COLO668 (cell line): Measurements from ENCODE around the gene WDR70.
"Not testable (repeated sequence)": the region's sequence is repeated elsewhere in the genome, so short reads cannot be mapped to it uniquely, and the experiment has no call there.

Experiments used
- DNase-seq: peaks from one replicate; lab custom pipeline; 2025; ENCODE audit not compliant: unreplicated experiment; lab: John Stamatoyannopoulos, UW

The WDR70 gene

DNA sequence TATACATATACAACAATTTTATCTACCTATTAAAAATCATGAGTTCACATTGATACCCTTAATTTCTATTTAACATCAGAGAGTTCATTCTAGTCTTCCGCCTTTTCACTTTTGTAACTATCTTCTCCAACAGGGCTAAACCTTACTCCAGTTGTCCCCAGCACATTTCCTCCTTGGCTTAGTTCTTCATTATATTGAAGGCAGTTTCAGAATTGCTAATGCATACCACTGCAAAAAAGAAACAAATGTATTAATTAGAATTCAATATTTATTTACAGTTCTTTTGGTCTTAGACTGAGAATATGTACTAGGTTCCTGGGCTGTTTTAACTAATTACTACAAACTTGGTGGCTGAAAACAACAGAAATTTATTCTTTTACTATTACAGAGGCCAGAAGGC lies 132.5 kb downstream of the WDR70 start:
- no peak for DNase-seq

DNA sequence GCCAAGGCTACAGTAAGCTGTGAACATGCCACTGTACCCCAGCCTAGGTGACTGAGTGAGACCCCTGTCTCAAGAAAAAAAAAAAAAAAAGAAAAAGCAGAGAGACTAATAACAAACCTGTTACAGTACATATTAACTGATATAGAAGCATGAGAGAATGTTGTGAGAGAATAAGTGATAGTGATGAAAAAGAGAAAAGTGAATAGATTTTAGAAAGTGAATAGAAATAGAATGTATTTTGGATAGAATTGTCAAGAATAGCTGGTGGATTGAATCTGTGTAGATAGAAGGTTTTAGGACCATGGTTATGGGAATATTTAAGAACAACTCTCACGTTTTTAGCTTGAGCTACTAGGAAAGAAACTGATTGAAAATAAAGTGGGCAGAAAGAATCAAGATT lies 135.8 kb downstream of the WDR70 start:
- no peak for DNase-seq

DNA sequence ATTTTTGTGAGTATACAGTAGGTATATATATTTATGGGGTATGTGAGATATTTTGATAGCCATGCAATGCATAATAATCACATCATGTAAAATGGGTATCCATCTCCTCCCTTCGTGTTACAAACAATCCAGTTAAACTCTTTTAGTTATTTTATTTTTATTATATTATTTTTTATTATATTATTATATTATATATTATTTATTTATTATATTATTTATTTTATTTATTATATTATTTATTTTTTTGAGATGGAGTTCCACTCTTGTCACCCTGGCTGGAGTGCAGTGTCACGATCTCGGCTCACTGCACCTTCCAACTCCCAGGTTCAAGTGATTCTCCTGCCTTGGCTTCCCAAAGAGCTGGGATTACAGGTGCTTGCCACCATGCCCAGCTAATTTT lies 138.6 kb downstream of the WDR70 start:
- DNase-seq: no peak

DNA sequence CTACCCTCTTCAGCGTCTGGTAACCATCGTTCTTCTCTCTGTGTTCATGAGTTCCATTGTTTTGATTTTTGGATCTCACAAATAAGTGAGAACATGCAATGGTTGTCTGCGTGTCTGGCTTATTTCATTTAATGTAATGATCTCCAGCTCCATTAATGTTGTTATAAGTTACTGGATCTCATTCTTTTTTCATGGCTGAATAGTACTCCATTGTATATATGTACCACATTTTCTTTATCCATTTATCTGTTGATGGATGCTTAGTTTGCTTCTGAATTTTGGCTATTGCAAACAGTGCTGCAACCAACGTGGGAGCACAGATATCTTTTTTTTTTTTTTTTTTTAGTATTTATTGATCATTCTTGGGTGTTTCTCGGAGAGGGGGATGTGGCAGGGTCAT lies 139.2 kb downstream of the WDR70 start:
- not testable (repeated sequence) for DNase-seq

DNA sequence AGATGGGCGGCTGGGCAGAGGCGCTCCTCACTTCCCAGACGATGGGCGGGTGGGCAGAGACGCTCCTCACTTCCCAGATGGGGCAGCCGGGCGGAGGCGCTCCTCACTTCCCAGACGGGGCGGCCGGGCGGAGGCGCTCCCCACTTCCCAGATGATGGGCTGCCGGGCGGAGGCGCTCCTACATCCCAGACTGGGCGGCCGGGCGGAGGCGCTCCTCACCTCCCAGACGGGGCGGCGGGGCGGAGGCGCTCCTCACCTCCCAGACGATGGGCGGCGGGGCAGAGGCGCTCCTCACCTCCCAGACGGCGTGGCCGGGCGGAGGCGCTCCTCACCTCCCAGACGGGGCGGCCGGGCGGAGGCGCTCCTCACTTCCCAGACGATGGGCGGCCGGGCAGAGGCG lies 140.2 kb downstream of the WDR70 start:
- no peak for DNase-seq

DNA sequence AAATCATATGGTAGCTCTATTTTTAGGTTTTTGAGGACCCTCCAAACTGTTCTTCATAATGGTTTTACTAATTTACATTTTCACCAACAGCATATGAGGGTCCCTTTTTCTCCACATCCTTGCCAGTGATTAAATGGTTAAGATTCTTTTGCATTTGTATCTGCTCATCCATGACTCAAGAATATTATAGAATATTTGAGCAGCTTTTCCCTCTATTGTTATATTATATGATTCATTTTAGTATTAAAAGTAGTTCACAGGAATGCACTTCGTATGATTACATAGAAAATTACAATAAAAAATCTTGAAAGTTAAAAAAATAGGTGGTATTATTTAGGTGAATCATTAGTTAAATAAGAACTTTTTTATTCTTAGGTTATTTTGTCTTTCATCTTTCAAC lies 140.7 kb downstream of the WDR70 start:
- DNase-seq: no peak

DNA sequence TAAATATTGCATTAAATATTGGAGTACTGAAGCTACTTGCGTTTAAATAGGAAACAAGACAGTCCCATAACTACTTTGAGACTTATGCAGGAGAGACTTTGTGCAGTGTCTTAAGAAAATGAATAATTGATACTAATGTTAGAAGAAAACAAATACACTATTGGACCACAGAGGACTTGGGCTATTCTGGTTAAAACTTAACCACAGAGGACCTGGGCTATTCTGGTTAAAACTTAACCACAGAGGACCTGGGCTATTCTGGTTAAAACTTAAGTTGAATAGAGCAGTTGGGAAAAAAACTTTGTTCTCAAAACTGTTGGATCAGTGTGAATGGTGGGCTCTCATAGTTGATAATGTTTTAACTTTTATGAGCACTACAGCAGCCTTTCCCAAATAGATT lies 141.7 kb downstream of the WDR70 start:
- DNase-seq: no peak

DNA sequence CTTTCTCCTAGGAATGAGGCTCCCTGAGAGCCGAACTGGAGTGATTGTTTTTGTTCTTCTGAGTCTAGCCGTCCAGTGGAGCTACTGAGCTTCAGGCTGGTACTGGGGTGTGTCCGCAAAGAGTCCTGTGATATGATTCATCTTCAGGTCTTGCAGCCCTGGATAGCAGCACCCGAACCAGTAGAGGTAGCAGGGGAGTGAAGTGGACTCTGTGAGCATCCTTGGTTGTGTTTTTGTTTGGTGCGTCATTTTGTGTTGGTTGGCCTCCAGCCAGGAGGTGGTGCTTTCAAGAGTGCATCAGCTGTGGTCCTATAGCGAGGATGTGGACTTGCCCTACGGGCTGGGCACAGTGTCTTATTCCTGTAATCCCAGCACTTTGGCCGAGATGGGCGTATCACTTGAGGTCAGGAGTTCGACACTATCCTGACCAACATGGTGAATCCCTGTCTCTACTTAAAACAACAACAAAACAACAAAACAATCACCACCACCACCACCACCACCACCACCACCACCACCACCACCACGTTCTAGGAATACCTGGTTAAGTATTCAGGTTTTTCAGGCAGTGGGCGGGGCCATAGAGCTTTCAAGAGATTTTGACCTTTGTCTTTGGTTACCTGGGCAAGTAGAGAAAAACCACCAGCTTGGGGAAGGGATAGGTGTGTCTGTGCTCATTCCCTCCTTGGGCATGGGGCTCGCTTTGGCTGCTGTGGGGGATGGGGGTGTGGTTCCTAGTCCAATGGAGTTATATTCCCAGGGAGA lies 154.0 kb downstream of the WDR70 start:
- no peak for DNase-seq

DNA sequence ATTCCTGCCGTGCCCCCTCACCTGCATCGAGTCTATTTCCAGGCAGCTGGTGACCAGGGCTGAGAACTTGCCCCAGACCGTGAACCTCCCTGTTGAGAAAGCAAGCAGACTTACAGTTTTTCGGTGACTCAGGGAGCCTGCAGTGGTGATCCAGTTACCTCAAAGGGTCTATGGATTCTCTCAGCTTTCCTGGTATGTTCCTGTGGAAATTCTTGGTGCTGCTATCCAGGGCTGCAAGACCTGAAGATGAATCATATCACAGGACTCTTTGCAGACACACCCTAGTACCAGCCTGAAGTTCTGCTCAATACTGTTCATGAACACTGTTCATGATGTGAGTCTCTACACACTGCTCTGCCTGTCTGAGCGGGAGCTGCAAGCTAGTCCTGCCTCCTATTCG lies 154.7 kb downstream of the WDR70 start:
- no peak for DNase-seq

DNA sequence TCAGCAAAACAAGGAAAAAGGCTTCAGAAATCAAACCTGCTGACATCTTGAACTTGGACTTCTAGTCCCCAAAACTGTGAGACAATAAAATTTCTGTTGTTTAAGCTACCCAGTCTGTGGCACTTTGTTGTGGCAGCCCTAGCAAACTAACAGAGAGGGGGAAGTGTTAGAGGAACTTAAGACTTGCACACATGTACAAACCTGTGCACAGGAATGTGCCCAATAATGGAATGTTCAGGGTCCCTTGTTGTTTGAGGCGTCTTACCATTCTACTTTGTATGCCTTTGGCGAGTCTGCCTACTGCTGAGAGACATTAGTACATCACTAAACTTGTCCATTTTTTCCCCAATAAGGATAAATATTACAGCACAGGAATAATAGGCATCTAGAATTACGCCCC lies 160.3 kb downstream of the WDR70 start:
- no peak for DNase-seq

DNA sequence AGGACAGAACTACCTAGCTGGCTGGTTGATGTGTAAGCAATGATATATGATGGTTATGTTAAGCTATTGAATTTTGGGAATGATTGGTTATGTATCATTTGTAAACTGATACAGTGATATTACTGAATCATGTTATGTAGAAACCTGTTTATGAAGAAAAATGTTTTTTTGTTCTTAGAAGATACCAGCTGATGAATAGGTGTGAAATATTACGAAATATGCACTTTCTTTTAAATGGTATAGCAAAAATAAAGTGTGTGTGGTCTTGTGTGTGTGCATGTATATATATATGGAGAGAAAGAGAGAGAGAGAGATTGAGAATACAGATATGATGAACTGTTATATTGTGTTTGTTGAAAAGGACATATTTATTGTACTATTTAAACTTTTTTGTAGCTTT lies 164.1 kb downstream of the WDR70 start:
- DNase-seq: no peak

DNA sequence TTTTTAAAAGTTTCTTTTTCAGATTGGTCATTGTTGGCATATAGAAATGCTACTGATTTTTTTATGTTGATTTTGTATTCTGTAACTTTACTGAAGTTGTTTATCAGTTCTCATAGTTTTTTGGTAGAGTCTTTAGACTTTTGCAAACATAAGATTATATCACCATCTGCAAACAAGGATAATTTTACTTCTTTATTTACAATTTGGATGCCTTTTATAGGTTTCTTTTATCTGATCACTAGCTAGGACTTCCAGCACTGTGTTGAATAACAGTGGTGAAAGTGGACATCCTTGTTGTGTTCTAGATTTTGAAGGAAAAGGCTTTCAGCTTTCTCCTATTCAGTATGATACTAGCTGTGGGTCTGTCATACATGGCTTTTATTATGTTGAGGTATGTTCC lies 170.3 kb downstream of the WDR70 start:
- DNase-seq: no peak

DNA sequence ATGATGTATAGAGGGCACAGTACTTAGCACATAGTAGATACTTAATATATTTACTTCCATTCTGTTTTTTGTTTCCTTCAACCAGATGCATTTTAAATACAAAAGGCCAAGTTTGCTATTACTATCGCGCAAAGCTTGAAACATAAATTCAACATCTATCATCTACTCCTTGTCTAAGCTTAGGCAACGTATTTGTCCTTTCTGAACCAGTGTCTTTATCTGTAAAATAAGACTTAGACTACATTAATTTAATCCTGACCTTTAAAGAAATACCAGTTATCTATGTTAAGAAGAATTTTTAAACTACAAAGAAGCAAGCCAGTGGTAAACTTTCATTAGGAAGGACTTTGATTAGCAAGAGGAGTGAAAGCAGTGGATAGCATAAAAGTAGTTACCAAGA lies 173.0 kb downstream of the WDR70 start:
- no peak for DNase-seq

DNA sequence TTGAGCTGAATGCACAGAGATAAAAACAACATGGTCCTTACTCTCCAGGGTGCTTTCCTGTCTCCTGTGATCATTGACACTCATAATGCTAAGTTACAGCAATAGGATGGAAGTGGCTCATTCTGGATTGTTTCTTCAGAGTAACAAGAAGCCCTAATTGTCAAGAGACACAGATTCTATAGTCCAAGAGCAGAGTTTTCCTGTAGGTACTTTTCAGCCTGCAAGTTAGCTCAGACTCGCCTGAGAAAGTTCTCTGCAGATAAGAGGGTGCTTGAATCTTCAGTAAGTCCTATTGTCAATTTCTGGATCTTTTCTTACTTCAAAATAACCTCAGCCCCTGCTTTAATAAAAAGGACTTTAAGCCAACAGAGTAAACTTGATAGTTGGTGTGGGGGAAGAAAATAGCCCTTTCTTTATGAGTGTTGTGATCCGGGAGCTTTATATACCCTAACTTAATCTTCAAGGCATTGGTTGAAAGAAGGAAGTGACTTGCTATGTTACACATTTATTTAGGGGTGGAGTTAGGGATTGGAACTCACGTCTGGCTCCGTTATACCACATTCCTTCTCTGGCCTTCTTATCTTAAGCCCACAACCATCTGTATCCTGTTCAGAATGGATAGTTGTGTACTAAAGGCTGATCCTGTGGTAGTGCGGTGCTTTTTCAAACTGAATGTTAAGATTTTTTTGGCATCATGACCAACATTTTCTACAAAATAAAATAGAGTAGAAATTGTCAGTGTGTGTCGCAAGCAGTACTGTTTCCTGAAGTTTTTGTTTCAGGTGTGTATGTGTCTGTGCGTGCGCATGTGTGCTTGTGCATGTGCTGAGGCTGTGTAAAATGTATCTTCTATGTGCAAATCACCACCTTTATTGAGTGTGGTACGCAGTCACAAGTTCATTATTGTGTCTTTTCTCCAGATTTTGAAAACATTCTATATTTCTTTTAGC lies 173.9 kb downstream of the WDR70 start:
- DNase-seq: no peak

DNA sequence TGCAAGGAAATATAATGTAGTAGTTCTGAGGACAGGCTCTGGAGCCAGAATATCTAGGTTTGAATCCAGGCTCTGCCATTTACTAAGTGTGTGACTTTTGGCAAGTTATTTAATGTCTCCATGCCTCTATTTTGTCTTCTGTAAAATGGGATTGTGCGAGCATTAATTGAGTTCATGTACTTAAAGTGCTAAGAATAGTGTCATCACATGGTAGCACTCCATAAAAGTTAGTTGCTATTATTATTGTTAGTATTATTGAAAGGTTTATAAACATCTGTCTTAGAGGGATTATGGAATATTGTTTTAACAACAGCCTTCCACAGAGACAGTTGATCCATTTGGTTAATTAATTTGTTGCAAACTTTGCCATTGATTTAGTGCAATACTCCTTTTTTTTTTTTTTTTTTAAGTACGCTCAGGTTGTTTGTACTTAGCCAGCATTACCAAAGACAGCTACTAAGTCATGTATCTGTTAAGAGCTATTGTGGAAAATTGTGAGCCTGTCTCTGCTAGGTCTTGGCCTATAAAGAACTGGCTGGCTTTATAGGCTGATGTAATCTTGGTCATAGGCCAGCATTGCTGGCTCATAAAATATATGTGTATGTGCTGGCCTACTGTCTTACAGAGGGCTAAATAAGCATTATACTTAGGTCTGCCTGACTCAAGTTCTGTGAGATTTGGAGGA lies 174.7 kb downstream of the WDR70 start:
- no peak for DNase-seq

DNA sequence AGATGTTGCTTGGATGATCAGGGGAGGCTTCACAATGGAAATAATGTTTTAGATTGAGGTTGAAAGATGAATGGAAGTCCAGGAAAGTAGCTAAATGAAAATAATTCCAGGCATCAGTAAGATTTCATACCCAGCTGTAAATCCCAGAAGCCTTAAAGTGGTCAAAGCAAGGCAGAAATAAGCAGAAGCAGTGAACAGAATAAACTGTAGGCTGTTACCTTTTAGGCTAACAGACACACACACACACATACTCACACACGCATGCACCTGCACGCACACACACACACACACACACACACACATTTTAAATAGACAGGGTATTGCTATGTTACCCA lies 175.3 kb downstream of the WDR70 start:
- no peak for DNase-seq

DNA sequence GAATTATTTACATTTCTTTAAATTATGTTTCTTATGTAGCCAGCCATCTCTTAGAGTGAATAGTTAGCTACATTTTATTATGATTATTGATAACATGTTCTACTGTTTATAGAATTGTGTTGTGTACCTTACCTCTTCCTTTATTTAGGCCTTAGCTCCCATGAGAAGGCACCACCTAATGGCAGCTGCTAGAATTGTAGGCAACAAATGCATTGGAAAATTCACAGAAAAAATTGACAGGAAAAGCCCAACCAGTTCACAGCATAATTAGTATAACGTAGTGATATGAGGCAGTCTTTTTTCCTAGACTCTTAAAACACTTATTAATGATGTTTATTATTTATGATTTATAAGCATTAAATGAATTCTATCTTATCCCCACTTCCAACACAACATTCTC lies 175.8 kb downstream of the WDR70 start:
- DNase-seq: peak; percentile 10

DNA sequence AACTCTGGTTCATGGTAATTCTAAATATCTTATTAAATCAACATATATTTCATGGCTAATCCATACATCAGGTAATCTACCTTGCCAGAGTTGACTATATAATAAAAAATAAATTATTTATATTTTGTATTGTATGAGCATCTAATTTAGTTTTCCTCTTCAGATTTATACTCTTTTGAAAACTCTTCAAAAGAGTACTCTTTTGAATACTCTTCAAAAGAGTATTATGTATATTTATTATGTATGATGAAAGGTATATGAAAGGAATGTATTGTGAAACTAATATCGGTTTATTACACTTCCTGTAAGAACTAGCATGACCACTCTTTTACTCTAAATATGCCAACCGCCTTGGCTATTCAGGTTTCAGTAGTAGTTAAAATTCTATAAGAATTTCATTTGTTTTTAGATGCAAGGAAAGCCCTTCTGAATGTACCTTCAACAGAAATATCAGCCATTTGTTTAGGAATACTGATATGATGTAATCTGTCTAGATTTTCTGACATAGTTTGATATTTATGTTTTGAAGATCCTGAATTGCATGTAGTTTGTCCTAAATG lies 178.7 kb downstream of the WDR70 start:
- DNase-seq: no peak

DNA sequence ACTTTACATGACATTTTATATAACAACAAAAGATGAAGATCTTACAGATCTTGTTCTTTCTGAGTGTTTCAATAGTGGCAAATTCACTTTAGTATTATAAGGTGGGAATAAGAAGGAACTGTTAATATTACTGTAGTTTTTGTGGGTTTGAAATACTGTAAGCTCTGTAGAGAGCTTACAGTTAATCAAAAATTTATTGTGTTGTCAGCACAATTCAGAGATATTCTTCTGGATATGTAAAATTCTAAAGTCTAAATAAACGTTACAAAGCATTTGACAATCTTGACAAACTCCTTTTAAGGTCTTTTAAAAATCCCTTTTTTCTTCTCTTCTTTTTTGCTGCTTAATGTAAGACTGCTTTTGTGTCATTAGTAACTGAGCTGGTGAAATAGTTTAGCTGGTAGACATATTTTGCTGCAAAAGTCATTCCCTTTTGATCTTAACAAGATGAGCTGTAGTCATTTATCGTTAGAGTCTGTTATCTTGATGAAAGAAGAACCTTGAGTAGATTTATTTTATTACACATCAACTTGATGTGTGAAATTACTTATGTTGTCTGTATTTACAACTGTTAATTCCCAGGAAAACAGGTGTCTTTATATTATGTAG lies 186.0 kb downstream of the WDR70 start:
- DNase-seq: no peak

DNA sequence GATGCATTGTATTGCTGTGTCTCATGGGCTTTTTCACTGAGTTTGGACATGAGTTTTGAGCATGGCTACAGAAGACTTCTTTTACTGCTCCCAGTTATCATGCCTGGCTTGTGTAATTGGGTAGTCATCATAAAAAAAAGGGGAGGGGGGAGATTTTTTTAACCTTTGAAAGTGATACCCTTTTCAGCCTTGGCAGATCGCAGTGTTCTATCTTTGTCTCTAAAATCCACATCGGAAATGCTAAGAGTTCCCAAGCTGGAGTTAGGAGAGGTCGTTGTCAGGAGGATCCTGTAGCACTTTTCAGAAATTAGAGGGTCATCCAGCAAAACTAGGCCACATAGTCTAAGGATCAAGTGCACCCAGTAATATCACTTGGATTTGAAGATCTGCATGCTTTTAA lies 188.4 kb downstream of the WDR70 start:
- no peak for DNase-seq
